A673 (cell line): ENCODE measurements around the gene CDKN2A. TPM values are rescaled to one million over a fixed set of nuclear protein-coding genes. Genes with fewer than 3 reads are reported as not detected.

Experiments used
- BruUV-seq: library from RNA; stranded (reverse); fragments of 400-500 nt; replicated peaks from 2 replicates; lab custom pipeline; 2021; lab: Mats Ljungman, UMichigan
- CTCF ChIA-PET: fragments of 300-600 bp; sonication (Branson Sonifier 250); formaldehyde crosslinking; loops from one replicate; lab custom pipeline; 2022; ENCODE audit warnings: antibody characterized with exemption; lab: Charles Lee
- POLR2A ChIA-PET: fragments of 300-600 bp; sonication (Branson Sonifier 250); formaldehyde crosslinking; loops from one replicate; lab custom pipeline; 2022; ENCODE audit warnings: antibody characterized with exemption; ENCODE audit not compliant: low non-redundant PET; lab: Charles Lee
- DNase-seq: peaks from one replicate; pipeline ENCODE4 v3.0.0-alpha.2; 2015; ENCODE audit warnings: low spot score
- H3K27ac ChIP-seq: fragments of 200-600 bp; sonication (generic); 2 replicates; pipeline ENCODE4 v1.5.1; 2016; ENCODE audit warnings: mixed run types, low read depth, mild to moderate bottlenecking, mixed read lengths, antibody characterized with exemption, low read length; ENCODE audit not compliant: poor library complexity, severe bottlenecking
- H3K27me3 ChIP-seq: fragments of 200-600 bp; sonication (generic); replicated peaks from 2 replicates; pipeline ENCODE4 v1.6.1; 2017; ENCODE audit warnings: mixed run types, low read depth, mild to moderate bottlenecking, mixed read lengths, antibody characterized with exemption, low read length; ENCODE audit not compliant: insufficient read depth, poor library complexity
- H3K36me3 ChIP-seq: fragments of 200-600 bp; sonication (generic); 2 replicates; pipeline ENCODE4 v1.6.1; 2016; ENCODE audit warnings: mixed run types, mild to moderate bottlenecking, mixed read lengths, antibody characterized with exemption, low read length; ENCODE audit not compliant: insufficient read depth, poor library complexity, severe bottlenecking
- H3K4me1 ChIP-seq: fragments of 200-600 bp; sonication (generic); 2 replicates; pipeline ENCODE4 v1.6.1; 2017; ENCODE audit warnings: mixed run types, mild to moderate bottlenecking, mixed read lengths, antibody characterized with exemption, low read length; ENCODE audit not compliant: insufficient read depth, poor library complexity, severe bottlenecking
- H3K4me3 ChIP-seq: fragments of 200-600 bp; sonication (generic); 2 replicates; pipeline ENCODE4 v1.5.1; 2016; ENCODE audit warnings: low read depth, mixed run types, mild to moderate bottlenecking, mixed read lengths, low read length; ENCODE audit not compliant: poor library complexity, severe bottlenecking
- H3K9me3 ChIP-seq: fragments of 200-600 bp; sonication (generic); 2 replicates; pipeline ENCODE4 v1.6.1; 2016; ENCODE audit warnings: mixed run types, low read depth, mild to moderate bottlenecking, mixed read lengths, antibody characterized with exemption, low read length; ENCODE audit not compliant: poor library complexity, severe bottlenecking
- EZH2 ChIP-seq: fragments of 200-600 bp; sonication (generic); IDR thresholded peaks from 2 replicates; pipeline ENCODE4 v1.6.1; 2017; ENCODE audit warnings: borderline replicate concordance, low read depth, mild to moderate bottlenecking, mixed read lengths, antibody characterized with exemption, low read length; ENCODE audit not compliant: poor library complexity, severe bottlenecking
- intact Hi-C: fragments of 100-400 bp; cut with micrococcal nuclease; formaldehyde crosslinking; loops from one replicate; pipeline ENCODE4 v1.10.0; 2022; ENCODE audit not compliant: unreplicated experiment
- total RNA-seq: library from RNA; stranded (reverse); gene quantifications from 2 replicates; pipeline ENCODE4 v1.2.3, GENCODE V29; 2021
- TF ChIP-seq, protein P1 (sequence below): fragments of 300-800, 200-600 bp; sonication (generic); conservative IDR thresholded peaks from 2 replicates; pipeline ENCODE4 v1.5.1; 2017; ENCODE audit warnings: low read depth, mild to moderate bottlenecking, antibody characterized with exemption, low read length, moderate library complexity, mixed read lengths

The CDKN2A gene
- total RNA-seq, 1 experiment from 2014 or later: not detected

DNA sequence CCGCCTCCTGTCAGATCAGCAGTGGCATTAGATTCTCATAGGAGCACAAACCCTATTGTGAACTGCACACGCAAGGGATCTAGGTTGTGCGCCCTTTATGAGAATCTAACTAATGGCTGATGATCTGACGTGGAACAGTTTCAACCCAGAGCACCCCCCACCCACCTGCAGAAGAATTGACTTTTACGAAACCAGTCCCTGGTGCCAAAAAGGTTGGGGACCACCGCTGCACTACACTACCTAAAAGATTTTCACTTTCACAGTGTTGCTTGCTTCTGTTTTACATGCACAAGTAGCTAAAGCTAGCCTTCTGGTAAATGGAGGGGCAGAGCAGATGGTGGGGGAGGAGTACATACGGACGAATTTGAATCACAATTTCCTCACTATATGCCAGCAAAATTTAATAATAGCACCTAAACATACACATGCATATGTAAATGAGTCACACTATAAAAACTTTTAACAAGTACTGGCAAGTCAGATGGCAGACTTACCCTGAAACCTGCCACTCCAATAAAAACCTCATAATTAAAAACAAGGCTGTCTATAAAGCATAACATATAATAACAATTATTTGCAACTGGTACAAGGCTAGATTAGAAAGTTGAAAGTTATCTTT is 38.9 kb upstream of the CDKN2A start:
- H3K27me3 ChIP-seq: no peaks in the 10 kb centered on the region
- no peak overlapping the region for H3K27ac ChIP-seq
- H3K36me3 ChIP-seq: no peaks in the 10 kb centered on the region
- H3K9me3 ChIP-seq: no peaks in the 10 kb centered on the region
- intact Hi-C loops: no loop called here
- no peak for DNase-seq
- TF ChIP-seq EZH2: no peak
- TF ChIP-seq, protein P1, sequence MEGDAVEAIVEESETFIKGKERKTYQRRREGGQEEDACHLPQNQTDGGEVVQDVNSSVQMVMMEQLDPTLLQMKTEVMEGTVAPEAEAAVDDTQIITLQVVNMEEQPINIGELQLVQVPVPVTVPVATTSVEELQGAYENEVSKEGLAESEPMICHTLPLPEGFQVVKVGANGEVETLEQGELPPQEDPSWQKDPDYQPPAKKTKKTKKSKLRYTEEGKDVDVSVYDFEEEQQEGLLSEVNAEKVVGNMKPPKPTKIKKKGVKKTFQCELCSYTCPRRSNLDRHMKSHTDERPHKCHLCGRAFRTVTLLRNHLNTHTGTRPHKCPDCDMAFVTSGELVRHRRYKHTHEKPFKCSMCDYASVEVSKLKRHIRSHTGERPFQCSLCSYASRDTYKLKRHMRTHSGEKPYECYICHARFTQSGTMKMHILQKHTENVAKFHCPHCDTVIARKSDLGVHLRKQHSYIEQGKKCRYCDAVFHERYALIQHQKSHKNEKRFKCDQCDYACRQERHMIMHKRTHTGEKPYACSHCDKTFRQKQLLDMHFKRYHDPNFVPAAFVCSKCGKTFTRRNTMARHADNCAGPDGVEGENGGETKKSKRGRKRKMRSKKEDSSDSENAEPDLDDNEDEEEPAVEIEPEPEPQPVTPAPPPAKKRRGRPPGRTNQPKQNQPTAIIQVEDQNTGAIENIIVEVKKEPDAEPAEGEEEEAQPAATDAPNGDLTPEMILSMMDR: no peak
- no TSS peak for BruUV-seq
- H3K4me1 ChIP-seq: no peaks in the 10 kb centered on the region
- ChIA-PET POLR2A (no interaction called here), CTCF (no interaction called here)
- no peak overlapping the region for H3K4me3 ChIP-seq

DNA sequence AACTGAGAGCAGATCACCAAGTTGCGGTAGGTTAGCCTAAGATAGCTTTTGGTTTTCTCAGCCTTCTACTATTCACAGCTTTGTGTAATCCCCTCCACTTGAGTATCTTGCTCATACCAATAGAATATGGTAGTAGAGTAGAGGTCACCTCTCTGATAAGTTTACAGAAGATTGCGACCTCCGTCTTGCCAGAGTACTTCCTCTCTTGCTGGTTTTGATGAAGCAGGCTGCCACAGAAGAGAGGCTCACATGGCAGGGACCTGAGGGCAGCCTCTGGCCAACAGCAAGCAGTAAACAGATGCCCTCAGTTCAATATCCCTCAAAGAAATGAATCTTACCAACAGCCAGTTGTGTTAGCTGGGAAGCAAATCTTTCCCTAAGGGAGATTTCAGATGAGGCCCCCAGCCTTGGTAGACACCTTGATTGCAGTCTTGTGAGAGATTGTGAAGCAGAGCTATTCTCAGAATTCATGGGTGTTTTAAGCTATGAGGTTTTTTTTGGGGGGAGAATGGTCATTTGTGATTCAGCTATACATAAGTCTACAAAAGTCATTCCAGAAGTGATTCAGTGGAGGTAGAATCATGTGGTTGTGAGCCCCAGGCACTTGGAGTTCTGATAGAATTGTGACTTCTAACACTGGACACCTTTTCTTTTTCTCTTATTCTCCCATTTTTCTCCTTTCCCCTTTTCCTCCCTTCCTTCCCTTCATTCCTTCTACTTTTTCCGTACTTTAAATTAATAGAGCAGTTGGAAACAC is 37.6 kb upstream of the CDKN2A start:
- DNase-seq: no peak
- Histone ChIP-seq H3K27ac (no peak overlapping the region), H3K27me3 (no peaks in the 10 kb centered on the region), H3K4me3 (no peak overlapping the region), H3K4me1 (no peaks in the 10 kb centered on the region), H3K36me3 (no peaks in the 10 kb centered on the region), H3K9me3 (no peaks in the 10 kb centered on the region)
- no TSS peak for BruUV-seq
- no peak for TF ChIP-seq EZH2
- TF ChIP-seq, protein P1: no peak
- intact Hi-C loops: no loop called here
- ChIA-PET POLR2A (no interaction called here), CTCF (no interaction called here)

DNA sequence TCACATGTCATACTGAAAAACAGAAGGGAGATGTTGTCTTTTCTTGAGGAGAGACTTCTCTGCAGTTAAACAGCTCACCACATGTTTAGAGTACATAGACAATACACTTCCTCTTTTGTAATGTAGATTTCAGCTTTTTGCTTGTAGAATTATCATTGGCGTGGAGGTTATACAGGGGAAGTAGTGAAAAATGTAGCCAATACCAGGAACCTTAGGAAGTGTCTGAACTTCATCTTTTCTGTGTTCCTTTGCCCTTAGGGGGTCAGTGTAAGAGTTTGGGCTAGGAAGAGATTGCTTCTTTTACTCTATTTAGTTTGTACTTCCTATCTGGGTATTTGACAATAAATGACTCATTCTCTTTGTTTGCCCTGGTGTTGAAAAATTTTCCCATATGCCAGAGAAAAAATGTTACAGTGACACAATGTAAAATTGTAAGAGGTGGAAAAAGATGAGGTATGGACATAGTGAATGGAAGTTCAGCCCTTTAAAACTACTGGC is 36.0 kb upstream of the CDKN2A start:
- H3K4me1 ChIP-seq: no peaks in the 10 kb centered on the region
- DNase-seq: no peak
- no TSS peak for BruUV-seq
- H3K9me3 ChIP-seq: no peaks in the 10 kb centered on the region
- H3K36me3 ChIP-seq: no peaks in the 10 kb centered on the region
- TF ChIP-seq, protein P1: no peak
- no peak for TF ChIP-seq EZH2
- CTCF ChIA-PET: no interaction called here
- H3K4me3 ChIP-seq: no peak overlapping the region
- no peak overlapping the region for H3K27ac ChIP-seq
- POLR2A ChIA-PET: no interaction called here
- no peaks in the 10 kb centered on the region for H3K27me3 ChIP-seq
- intact Hi-C loops: no loop called here
